Renal cortical epithelial cell (primary cell): ENCODE results near the gene BTBD9. TPM values are rescaled to one million over a fixed set of nuclear protein-coding genes. Genes with fewer than 3 reads are reported as not detected.

Experiments used
- DNase-seq: peaks from one replicate; pipeline ENCODE4 v3.0.0-alpha.2; 2011; ENCODE audit warnings: low read depth
- total RNA-seq: library from RNA; depleted of rRNA; stranded (reverse); fragments of >200 nt; gene quantifications from 2 replicates; pipeline ENCODE4 v1.2.3, GENCODE V29; 2014

BTBD9 gene
- total RNA-seq, 1 donor from 2014 or later, result 18.8 TPM

GRCh38 chr6:38391206-38391605 lies 248.5 kb downstream of the BTBD9 start:
- DNase-seq, result peak; percentile 78

GRCh38 chr6:38389875-38390274 lies 249.9 kb downstream of the BTBD9 start:
- no peak for DNase-seq

GRCh38 chr6:38387971-38388370 lies 251.8 kb downstream of the BTBD9 start:
- DNase-seq, result no peak

GRCh38 chr6:38387461-38387860 lies 252.3 kb downstream of the BTBD9 start:
- DNase-seq, result no peak

DNA sequence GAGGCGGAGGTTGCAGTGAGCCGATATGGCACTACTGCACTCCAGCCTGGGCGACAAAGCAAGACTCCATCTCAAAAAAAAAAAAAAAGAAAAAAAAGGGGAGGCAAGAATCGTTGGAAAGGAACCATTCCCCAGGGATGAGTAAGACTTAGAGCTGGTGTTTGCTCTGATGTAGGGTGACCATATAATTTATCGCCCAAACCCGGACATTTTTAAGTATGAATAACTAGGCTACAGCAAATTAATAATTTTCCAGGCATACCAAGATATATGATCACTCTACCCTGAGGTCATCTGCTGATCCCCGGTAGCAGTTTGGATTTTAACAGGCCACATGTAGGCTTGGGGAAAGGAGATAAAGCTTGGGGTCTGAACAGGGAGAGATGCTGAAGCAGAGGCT lies 260.9 kb downstream of the BTBD9 start:
- DNase-seq, result peak; percentile 29

- no peak for DNase-seq
These were observed 263.8 kb downstream of the BTBD9 start for GRCh38 chr6:38375937-38376336.

GRCh38 chr6:38375341-38375740 lies 264.4 kb downstream of the BTBD9 start:
- no peak for DNase-seq

GRCh38 chr6:38371881-38372280 lies 267.8 kb downstream of the BTBD9 start:
- no peak for DNase-seq

DNA sequence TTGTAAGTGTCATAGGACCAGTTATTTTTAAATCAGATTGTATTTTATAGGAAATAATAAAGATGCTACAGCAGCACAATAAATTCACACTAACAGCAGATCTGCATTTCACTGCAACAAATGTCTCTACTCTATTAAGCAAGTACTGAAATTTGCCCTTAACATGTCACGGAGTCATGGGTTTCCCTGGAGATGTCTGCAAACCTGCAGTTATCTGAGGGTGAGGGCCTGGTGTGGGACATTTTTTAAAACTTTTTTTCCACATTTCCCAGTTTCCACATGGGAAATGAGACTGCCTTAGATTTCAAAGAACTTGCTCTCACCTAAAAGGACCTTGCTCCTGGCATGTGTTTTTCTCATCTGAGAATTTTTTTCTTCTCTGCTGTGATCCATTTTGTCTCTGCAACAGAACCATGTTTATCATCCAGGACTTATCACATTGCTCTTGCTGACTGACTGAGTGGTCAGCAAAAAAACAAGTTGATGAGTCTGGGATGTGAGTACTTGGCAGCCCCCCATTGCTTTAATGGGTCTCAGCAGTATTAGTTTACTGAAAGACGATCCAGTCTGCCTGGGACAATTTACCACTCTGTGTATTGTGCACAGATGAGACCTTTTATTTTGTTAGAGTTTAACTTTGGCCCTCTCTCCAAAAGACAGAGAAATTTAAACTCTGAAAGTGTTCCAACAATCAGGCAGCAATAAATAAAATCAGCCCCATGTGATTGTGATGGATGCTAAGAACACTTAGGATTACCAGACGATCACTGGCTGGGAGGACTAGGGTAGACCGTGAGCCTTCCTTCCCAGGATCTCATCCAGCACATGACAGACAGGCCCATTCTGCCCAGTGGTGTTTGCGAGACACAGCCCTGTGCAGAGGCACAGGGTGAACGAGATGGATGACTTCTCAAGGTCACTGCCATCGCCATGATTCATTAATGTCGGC lies 268.8 kb downstream of the BTBD9 start:
- DNase-seq, result no peak

- no peak for DNase-seq
These were observed 272.5 kb downstream of the BTBD9 start for GRCh38 chr6:38367231-38367630.

- no peak for DNase-seq
These were observed 273.5 kb downstream of the BTBD9 start for GRCh38 chr6:38366234-38366633.

GRCh38 chr6:38364775-38365174 lies 275.0 kb downstream of the BTBD9 start:
- no peak for DNase-seq

- no peak for DNase-seq
These were observed 275.6 kb downstream of the BTBD9 start for GRCh38 chr6:38364127-38364526.

DNA sequence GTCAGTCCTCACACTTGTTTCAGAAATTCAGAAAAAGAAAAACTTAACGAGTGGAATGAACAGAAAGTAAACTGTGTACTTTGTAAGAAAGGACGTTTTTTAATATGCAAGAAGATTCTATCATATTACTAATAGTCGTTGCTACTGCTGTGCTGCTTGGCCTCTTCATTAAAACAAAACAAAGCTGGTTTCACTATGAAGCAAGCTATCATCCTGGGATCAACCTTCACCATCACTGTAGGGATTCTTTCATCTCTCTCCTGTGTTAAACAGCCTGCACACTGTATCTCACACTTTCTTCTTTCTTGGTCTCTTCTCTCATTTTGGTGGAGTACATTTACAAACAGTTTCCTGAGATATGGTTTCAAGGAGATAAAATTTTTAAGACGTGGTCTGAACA lies 284.2 kb downstream of the BTBD9 start:
- no peak for DNase-seq

GRCh38 chr6:38354905-38355304 lies 284.8 kb downstream of the BTBD9 start:
- no peak for DNase-seq

DNA sequence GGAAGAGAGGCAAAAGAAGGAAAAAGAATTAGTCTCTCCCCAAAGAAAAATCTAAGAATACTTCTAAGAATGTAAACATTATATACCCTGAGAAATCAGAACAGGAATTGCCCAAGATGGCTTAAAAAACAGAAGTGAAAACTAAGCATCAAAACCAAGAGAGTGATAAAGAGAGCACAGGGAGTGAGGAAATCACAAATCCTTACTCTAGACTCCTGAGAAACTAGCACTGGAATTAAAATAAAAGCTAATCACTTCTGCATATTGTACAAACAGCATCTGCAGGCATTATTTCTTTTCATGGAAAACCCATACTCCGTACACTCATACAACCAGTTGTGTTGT lies 285.7 kb downstream of the BTBD9 start:
- no peak for DNase-seq

GRCh38 chr6:38353310-38354036 lies 286.3 kb downstream of the BTBD9 start:
- no peak for DNase-seq

- no peak for DNase-seq
These were observed 287.1 kb downstream of the BTBD9 start for GRCh38 chr6:38352636-38353035.

- DNase-seq, result peak; percentile 80
These were observed 288.8 kb downstream of the BTBD9 start for GRCh38 chr6:38350942-38351341.

DNA sequence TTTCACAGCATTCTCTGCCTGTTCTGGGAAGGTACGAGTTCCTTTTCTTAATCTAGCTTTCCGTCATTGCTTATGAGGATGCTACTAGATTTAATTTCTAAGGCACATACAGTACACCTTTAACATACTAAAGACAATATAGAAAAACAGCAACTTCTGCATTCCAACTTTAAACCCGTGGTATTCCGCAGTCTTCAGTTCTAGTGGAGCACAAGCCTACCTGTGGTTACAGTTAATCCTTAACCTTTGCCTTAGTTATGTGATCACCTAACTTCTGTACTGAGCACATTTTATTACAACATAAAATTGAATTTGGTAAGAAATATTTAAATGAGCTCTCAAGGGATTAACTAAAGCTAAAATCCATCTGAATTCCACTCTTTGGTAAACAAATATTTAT lies 289.5 kb downstream of the BTBD9 start:
- peak; percentile 36 for DNase-seq

DNA sequence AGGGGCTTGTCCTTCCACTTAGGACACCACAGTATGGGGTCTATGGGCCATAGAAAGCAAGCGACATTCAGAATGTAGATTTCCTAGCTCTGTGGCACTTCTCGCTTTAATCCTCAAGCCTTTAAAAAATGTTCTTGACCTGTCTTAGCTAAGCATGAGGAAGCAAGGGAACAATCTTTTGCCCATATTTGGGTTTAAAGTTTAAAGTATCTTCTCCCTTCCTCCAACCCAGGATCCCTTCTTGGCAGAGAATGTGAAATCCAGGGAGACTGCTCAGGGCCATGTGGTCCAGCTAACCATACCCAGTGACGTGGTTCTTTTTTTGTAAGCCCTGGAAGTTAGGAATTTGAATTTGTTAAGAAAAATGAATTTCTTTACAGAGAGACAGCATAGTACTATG lies 289.9 kb downstream of the BTBD9 start:
- peak; percentile 54 for DNase-seq

DNA sequence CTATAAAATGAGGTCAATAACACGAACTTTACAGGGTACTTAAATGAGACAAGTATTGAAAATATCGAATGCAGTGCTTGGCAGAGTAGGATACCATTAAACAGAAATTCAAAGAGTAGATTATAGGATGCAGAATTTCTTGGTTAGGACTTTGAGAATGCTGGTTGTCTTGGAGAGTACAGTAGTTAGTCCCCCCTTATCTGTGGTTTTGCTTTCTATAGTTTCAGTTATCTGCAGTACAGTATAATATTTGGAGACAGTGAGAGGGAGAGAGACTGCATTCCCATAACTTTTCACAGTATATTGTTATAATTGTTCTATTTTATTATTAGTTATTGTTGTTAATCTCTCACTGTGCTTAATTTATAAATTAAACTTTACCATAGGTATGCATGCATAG lies 290.5 kb downstream of the BTBD9 start:
- DNase-seq, result no peak

- no peak for DNase-seq
These were observed 291.4 kb downstream of the BTBD9 start for GRCh38 chr6:38348371-38348770.
